Measurements from ENCODE around the gene CASP8.

DNA sequence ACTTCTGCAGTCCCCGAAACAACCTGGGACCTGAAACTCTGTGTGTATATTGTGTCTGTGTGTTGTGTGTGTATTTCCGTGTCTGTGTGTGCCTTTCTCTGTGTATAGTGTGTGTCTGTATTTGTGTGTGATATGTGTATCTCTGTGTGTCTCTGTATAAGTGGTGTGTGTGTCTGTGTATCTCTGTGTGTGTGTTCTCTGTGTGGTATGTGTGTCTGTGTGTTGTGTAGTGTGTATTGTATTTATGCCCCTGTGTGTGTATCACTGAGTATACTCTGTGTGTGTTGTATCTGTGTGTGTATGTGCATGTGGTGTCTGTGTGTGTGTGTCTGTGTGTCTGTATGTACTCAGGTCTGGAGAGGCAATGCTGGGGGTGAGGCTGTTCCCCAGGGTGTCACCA lies 11.6 kb downstream of the CASP8 start:
- TF ChIP-seq, protein P1, sequence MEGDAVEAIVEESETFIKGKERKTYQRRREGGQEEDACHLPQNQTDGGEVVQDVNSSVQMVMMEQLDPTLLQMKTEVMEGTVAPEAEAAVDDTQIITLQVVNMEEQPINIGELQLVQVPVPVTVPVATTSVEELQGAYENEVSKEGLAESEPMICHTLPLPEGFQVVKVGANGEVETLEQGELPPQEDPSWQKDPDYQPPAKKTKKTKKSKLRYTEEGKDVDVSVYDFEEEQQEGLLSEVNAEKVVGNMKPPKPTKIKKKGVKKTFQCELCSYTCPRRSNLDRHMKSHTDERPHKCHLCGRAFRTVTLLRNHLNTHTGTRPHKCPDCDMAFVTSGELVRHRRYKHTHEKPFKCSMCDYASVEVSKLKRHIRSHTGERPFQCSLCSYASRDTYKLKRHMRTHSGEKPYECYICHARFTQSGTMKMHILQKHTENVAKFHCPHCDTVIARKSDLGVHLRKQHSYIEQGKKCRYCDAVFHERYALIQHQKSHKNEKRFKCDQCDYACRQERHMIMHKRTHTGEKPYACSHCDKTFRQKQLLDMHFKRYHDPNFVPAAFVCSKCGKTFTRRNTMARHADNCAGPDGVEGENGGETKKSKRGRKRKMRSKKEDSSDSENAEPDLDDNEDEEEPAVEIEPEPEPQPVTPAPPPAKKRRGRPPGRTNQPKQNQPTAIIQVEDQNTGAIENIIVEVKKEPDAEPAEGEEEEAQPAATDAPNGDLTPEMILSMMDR (IDR thresholded peaks at IDR 0.05): no peak
- TF ChIP-seq POLR2A (IDR thresholded peaks at IDR 0.05): no peak
